IPS-NIHi11 (cell line): ENCODE measurements around the gene ZNF138.

Experiments used
- DNase-seq: peaks from one replicate; pipeline ENCODE4 v3.0.0; 2012; ENCODE audit warnings: mixed read lengths, low spot score

Gene ZNF138

DNA sequence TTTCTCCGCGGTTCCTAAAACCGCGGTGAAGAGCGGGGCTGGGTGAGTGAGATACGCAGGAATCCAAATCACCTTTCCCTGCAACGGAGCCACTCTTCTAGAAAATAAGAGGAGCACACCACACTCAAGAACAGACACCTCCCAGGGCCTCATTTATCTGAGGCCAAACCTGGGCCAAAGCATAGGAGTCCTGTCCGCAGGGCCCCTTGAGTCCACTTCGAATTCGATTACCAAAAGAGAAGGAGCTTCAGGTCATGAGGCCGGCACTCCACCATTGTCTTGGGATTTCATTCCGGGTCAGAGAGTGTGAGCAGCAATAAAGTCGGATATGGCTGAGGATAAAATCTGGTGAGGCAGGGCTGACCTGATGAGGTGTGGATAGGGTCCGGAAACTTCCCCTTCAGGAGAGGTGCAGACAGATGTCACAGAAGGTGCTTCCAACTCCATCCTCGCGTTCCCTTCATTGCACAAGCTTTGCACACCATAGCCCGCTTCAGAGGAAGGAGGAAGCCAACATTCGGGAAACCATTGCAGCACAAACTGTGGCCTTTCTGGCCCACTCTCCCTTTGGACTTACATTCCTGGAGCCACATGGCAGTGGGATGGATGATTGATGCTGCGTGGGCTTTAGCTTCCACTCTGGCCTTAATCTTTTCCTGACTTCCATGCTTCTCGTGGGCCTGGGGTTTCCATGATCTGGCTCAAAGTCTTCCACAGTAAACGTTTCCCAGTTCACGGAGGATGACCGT is 81.6 kb downstream of the ZNF138 start:
- DNase-seq = peak; percentile 4

DNA sequence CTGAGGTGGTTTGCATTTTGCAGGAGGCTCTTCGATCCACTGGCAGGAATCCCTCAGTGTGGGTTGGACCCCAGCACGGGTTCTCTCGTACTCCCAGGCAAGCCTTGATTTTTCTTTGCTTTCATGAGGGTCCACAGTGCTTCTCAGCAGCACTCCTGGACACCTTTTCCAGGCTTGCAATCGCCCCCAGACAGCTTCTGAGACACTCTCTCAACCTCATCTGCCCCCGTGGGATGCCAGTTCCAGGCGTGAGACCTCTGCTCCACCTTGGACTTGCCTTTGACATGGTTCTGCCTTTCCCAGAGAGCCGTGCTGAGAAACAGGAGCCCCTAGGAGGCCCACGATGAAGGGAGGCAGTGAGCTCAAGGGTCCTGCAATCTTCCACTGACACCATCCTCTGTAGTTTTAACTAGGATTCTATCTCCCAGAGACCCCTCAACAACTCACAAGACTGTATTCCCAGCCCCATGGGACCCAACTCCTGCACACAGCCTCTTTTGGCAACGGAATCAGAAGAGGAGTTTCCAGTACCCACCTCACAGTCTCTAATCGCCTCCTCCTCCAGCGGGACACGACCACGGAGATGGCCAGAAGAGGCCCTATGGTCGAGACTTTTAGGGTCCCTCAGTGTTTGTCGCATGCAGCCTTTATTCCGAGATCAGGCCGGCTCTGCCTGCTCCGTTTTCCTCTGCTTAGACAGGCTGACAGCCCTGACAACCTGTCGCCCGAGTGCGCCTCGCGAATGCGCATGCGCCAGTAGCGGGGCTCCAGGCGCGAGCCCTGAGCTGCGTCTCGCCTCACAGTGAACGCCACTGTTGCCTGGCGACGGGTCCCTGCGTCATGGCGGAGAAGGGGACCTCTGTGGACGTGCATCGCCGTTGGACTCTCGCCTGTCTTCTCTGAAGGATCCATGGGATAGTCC is 82.8 kb downstream of the ZNF138 start:
- DNase-seq = peak; percentile 100

DNA sequence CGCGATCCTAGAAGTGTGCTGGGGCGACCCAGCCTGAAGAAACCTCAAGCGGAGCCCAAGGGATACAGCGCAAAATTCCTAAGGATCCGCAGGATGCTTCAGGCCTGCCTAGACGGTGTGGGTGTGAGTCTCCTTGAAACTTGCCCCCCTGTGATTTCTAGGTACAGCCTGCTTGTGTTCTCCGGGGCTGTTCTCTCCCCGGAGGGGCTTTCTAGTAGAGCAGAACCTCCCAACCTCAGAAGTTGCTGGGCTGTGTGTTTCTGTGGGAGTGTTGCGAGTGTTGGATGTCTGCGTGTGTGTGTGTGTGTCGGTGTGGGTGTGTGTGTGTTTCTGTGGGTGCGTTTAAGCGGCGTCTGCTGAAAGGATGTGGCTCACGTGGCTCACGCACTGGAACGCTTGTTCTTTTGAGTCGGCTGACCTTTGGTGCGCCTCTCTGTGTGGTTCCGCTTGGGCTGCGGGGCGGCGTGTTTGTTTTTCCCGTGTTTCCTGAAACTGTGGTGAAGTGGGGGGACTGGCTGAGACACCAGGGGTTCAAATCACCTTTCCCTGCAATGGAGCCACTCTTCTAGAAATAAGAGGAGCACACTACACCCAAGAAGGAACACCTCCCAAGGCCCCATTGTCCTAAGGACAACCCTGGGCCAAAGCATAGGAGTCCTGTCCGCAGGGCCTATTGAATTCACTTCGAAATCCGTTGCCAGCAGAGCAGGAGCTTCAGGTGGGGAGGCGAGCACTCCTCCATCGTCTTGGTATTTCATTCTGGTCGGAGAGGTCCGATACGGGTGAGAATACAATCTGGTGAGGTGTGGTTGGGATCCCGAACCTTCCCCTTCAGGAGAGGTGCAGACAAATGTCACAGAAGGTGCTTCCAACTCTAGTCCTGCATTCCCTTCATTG is 83.7 kb downstream of the ZNF138 start:
- peak; percentile 10 for DNase-seq

DNA sequence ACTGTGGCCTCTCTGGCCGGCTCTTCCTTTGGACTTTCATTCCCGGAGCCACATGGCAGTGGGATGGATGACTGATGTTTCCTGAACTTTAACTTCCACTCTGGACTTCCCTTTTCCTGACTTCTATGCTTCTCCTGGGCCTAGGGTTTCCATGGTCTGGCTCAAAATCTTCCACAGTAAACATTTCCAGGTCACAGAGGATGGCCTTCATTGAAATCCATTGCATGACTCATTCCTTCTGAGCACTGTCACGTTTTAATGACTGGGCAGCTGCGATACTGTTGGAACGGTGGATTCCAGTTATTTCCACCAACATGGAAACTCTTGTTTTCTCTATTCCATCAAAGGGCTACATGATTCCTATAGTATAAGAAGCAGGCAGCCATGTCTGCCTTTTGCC is 84.5 kb downstream of the ZNF138 start:
- peak; percentile 1 for DNase-seq

DNA sequence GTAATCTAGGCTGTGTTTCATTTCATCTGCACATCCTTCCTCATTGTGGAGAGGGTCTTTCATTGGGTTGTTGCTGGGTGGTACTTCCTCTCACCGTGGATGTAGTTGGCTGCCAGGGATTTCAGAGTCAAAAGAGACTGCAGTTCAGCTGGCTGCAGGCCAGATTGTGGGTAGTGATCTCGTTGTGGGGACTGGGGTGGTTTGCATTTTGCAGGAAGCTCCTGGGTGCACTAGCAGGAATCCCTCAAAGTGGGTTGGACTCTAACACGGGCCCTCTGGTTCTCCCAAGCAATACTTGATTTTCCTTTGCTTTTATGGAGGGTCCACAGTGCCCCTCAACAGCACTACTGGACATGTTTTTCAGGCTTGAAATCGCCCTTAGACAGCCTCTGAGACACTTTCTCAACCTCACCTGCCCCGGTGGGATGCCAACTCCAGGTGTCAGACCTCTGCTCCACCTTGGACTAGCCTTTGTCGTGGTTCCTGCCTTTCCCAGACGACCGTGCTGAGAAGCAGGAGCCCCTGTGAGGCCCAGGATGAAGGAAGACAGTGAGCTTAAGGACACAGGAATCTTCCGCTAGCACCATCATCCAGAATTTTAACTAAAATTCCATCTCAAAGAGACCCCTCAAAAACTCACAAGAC is 85.0 kb downstream of the ZNF138 start:
- DNase-seq = peak; percentile 2

DNA sequence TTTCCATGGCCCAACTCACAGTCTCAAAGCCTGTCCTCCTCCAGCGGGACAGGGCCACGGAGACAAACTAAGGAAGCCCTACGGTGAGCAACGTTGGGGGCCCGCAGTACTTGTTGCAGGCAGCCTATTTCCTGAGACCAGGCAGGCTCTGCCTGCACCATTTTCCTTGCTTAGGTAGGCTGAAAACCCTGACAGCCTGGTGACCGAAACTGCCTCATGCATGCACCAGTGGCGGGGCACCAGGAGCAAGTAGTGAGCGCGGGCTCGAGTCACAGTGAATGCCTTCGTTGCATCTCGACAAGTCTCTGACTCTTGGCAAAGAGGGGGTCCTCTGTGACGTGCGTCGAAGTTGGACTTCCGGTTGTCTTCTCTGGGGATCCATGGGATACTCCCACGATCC is 85.6 kb downstream of the ZNF138 start:
- DNase-seq = peak; percentile 11

DNA sequence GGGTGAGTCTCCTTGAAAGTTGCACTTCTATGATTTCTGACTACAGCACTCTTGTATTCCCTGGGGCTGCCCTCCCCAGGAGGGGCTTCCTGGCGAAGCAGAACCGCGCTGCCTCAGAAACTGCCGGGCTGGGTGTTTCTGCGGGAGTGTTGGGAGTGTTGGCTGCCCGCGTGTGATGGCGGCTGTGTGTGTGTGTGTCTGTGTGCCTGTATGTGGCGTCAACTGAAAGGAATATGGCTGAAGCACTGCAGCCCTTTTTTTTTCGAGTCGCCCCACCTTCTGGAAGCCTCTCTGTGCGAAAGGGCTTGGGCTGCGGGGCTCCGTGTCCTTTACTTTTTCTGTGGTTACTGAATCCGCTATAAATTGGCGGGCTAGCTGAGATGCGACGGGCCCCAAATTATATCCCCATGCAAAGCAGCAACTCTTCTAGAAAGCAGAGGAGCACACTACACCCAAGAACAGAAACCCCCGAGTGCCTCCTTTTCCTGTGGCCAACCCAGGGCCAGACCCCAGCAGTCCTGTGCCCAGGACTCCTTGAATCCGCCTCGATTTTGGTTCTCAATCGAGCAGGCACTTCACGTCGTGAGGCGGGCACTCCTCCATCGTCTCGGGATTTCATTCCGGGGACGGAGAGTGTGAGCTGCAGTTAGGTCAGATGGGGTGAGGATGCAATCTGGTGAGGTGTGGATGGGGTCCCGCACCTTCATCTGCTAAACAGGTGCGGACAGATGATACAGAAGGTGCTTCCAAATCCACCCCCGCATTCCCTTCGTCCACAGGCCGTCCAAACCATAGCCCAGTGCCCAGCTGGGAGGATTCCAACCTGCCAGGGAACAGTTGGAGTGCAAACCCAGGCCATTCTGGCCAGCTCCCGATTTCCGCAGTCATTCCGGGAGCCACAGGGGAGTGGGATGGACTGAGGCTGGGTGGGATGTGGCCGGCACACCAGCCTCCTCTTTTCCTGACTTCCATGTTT is 86.4 kb downstream of the ZNF138 start:
- peak; percentile 4 for DNase-seq

DNA sequence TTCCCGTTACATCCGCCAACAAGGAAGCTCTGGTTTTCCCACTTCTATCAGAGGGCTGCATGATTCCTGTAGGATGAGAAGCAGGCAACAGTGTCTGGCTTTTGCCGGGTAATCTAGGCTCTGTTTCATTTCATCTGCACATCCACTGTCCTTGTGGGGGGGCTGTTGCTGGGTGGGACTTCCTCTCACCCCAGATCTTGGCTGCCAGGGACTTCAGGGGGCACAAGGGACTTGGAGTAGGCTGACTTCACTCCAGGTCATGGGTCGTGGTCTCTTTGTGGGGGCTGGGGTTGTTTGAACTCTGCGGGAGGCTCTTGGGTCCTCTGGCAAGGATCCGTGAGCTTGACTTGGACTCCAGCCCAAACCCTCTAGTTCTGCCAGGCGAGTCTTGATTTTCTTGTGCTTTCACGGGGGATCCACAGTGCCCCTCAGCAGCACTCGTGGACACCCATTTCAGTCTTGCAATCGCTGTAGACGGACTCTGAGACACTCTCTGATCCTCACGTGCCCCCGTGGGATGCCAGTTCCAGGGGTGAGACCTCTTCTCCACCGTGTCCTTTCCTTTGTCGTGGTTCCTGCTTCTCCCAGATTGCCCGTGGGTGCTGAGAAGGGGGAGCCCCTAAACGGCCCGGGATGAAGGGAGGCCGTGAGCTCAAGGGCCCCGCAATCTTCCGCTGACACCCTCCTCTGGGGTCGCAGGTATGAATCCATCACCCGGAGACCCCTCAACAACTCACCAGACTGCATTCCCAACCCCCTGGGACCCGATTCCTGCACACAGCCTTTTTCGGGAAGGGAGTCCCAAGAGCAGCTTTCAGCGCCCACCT is 87.4 kb downstream of the ZNF138 start:
- DNase-seq = peak; percentile 2

DNA sequence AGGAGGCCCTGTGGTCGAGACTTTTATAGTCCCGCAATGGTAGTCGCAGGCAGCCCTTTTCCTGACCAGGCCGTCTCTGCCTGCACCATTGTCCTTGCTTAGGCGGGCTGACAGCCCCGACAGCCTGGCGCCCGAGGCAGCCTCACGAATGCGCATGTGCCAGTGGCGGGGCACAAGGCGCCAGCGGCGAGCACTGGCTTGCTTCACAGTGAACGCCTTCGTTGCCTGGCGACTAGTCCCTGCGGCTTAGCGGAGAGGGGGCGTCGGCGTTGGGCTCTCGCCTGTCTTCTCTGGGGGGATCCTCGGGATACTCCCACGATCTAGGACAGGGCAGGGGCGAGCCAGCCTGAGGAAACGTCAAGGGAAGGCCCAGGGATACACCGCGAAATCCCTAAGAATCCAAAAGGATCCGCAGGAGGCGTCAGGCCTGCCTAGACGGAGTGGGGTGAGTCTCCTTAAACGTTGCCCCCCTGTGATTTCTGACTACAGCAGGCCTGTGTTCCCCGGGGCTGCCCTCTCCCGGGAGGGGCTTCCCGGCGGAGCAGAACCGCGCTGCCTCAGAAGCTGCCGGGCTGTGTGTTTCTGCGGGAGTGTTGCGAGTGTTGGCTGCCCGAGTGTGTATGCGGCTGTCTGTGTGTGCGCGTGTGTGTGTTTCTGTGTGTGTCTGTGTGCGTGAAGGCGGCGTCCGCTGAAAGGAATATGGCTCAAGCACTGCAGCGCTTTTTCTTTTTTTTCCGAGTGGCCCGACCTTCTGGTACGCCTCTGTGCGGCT is 88.3 kb downstream of the ZNF138 start:
- DNase-seq = peak; percentile 62
